Effector CD4-positive, alpha-beta T cell (primary cell): ENCODE measurements around the gene OXCT2.

Source experiments
- DNase-seq: peaks from one replicate; pipeline ENCODE4 v3.0.0-alpha.2; 2020

Gene OXCT2

GRCh38 chr1:39762550-39763540 lies 8.3 kb downstream of the OXCT2 start:
- DNase-seq = no peak

- no peak for DNase-seq
These were observed 9.4 kb downstream of the OXCT2 start for GRCh38 chr1:39761557-39762260.

DNA sequence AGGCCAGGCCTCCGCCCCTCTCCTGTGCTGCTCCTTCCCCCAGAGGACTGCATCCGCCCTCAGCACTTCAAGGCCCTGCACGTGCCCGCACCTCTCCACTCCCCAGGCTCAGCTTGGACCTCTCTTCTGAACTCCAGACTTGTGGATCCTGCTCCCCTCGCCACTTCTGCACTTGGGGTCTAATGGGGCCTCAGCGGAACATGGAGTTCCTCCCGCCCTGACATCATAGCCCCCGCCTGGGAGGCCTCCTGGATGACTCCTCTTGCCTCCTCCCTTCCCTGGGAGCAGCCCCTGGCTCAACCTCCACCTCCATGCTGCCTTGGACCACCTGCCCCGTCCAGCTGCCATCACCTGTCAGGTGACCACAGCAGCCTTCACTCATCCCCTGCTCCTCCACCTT lies 10.1 kb downstream of the OXCT2 start:
- no peak for DNase-seq

- DNase-seq = no peak
These were observed 10.8 kb downstream of the OXCT2 start for GRCh38 chr1:39760074-39761008.

GRCh38 chr1:39759436-39759726 lies 11.8 kb downstream of the OXCT2 start:
- DNase-seq = no peak

GRCh38 chr1:39758556-39759435 lies 12.4 kb downstream of the OXCT2 start:
- DNase-seq = no peak

DNA sequence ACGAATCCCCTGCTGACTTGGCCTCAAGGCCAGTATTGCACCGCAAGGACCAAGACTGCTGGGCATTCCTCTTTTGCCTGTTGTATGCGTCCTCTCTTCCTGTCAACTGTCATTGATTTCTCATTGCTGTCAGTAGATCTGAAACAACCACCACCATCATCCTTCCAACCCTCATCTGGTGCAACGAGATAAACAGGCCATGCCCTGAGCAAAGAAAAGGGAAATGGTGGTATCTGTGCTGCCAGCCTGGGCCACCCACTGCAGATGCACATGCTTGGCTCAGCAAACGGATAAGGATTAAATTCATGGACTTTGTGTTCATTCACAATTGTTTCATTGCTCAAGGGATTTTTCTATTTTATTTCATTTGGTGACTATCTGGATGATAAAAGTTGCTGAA lies 13.6 kb downstream of the OXCT2 start:
- DNase-seq = no peak

GRCh38 chr1:39755965-39756659 lies 15.0 kb downstream of the OXCT2 start:
- DNase-seq = no peak

- DNase-seq = no peak
These were observed 16.1 kb downstream of the OXCT2 start for GRCh38 chr1:39754906-39755504.

DNA sequence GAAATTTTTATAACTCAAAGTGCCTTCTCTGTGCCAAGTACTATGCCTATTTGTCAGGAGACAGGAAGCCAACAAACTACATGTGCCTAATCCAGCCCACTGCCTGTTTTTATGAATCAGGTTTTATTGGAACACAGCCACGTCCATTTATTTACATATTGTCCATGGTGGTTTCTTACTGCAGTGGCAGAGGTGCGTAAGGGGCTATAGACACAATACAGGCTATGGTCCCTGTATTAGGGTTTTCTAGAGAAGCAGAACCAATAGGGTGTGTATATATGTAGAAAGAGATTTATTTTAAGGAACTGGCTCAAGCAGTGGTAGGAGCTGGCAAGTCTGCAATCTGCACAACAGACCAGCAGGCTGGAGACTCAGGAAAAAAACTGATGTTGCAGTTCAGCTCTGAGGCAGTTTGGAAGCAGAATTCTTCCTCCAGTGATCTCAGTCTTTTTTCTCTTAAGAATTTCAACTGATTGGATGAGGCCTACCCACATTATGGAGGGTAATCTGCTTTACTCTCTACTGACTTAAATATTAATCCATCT lies 17.1 kb downstream of the OXCT2 start:
- DNase-seq = no peak

- DNase-seq = no peak
These were observed 17.8 kb downstream of the OXCT2 start for GRCh38 chr1:39753132-39754025.

- DNase-seq = no peak
These were observed 18.4 kb downstream of the OXCT2 start for GRCh38 chr1:39752703-39753102.

GRCh38 chr1:39751595-39751994 lies 19.6 kb downstream of the OXCT2 start:
- no peak for DNase-seq

DNA sequence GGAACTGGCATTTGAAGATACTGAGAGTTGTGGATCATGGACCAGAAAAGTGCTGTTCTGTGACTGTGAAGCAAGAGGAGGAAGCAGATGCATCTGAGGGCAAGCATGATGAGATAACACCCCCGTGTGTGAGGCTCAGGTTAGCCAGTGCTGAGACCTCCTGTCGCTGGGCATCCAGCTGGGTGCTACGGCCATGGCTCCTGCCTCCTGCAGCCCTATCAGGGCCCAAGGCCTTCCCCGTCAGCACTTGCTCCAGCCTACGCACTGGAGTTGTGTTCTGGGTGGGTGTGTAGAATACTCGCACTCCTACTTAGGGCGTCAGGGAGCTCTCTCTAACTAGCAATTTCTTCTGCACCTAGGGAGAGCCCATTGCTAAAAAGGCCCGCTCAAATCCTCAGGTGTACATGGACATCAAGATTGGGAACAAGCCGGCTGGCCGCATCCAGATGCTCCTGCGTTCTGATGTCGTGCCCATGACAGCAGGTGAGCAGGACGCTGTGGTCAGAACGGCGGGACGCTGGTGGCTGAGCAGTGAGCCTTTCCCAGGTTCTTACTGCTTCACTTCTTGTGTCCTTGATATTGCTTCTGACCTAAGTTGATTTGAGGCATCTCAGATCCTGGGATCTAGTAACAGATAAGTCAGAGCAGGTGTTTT lies 26.0 kb downstream of the OXCT2 start:
- DNase-seq = no peak

DNA sequence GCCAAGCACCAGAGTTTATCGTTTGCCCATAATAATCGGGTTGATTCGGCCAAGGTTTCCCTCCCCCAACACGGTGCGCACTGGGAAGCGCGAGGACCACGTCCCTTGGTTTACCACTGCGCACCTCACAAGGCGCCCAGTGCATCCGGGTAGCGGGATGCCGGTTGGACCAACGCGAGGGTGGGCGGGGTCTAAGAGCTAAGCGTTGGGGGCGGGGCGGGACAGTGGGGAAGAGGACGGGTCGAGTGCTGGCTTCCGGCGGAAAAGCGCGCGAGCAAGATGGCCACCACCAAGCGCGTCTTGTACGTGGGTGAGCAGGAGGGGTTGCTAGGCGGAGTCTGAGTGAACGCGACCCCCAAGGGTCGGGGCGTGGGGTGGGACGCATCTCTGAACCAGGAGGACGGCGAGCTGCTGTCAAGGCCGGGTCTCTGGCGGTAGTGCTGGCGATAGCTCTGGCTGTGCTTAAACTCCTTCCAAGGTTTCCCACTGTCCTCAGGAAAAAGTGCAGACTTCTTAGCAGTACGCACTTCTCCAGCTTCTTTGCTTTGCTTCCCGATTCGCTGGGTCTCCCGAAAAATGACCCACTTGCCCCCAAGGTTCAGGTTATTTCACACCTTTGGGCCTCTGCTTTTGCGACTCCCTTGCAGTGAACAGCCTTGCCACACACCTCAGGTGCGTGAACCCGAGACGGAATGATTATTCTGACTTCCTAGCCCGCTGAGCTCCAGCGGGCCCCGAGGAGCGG lies 32.4 kb downstream of the OXCT2 start, which contains the start of gene PPIE:
Gene PPIE, plus strand, starts transcription at position 261 of the 745 bp plus-strand sequence. Its CDS starts 19 bp downstream, at position 280.
- DNase-seq = peak; percentile 79

GRCh38 chr1:39737546-39738169 lies 33.5 kb downstream of the OXCT2 start:
- DNase-seq = no peak

DNA sequence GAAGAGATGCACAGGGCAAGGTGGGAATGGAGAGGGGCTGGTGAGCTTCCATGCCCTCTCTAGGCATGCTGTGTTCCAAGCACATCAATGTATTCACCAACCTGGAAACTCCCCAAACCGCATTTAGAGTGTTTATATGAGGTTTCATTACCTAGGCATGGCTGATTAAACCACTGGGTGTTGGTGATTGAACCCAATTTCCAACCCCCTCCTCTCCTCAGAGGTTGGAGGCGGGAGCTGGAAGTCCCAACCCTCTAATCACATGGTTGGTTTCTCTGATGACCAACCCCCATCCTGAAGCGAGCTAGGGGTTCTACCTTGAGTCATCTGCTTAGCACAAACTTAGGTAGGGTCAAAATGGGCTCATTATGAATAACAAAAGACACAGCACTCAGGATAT lies 35.4 kb downstream of the OXCT2 start:
- no peak for DNase-seq

DNA sequence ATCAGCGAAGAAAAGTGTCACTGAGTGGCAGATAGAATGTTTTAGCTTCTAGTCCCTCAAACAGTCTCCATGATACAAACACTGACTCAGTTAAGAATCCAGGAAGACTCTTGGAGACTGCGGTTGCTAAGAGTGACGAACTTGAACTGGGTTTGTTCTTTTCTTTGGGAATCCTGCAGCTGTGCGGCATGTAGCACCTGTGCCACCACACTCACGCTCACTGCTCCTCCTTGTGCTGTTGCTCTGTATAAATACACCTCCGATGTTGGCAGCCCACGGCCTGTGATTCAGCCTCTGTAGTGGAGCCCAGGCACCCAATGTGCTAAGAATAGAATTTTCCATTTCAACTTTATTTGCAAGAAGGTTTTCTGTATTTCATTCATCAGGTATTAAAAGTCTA lies 38.0 kb downstream of the OXCT2 start:
- no peak for DNase-seq
